Measurements from ENCODE around the gene SMG5. TPM values are rescaled to one million over a fixed set of nuclear protein-coding genes. Genes with fewer than 3 reads are reported as not detected.

Gene SMG5
- total RNA-seq, 1 donor from 2014 or later, result 45.9 TPM

GRCh38 chr1:156291226-156292061, 8.8 kb upstream of the SMG5 start:
- Histone ChIP-seq H3K79me2 (ENCODE audit: low read depth) (no peaks in the 10 kb centered on the region), H2AFZ (replicated peaks) (peak overlapping the region; percentile 77), H3K27me3 (no peaks in the 10 kb centered on the region), H3K4me2 (peak overlapping the region; percentile 76), H3K9me3 (ENCODE audit: low read depth) (no peaks in the 10 kb centered on the region), H3K4me3 (peak overlapping the region; percentile 47), H3K27ac (no peak overlapping the region), H3K36me3 (no peaks in the 10 kb centered on the region), H3K9ac (no peak overlapping the region), H4K20me1 (ENCODE audit: low read depth) (no peaks in the 10 kb centered on the region), H3F3A (ENCODE audit: low read depth) (peaks cover 11% of the 10 kb centered on the region), H3K4me1 (peaks cover 4% of the 10 kb centered on the region)
- H3K9me3 Mint-ChIP-seq, result no peaks in the 10 kb centered on the region
- no peaks in the 10 kb centered on the region for H3K27me3 Mint-ChIP-seq (ENCODE audit: insufficient read depth, low read depth)
- peaks cover 1% of the 10 kb centered on the region for H3K36me3 Mint-ChIP-seq
- peak; percentile 92 for DNase-seq (ENCODE audit: low spot score)
- H3K4me1 Mint-ChIP-seq, result peaks cover 8% of the 10 kb centered on the region
- TF ChIP-seq EZH2phosphoT487 (IDR thresholded peaks at IDR 0.05) (no peak), EZH2 (IDR thresholded peaks at IDR 0.05) (no peak), CTCF (IDR thresholded peaks at IDR 0.05) (no peak)
- peak overlapping the region; percentile 90 for H3K4me3 Mint-ChIP-seq
- H3K27ac Mint-ChIP-seq, result peak overlapping the region; percentile 95

GRCh38 chr1:156289857-156290256, 7.2 kb upstream of the SMG5 start:
- no peaks in the 10 kb centered on the region for H3K9me3 ChIP-seq (ENCODE audit: low read depth)
- H3K4me3 ChIP-seq, result no peak overlapping the region
- no peak overlapping the region for H3K4me2 ChIP-seq
- peaks cover 11% of the 10 kb centered on the region for H3F3A ChIP-seq (ENCODE audit: low read depth)
- H3K27me3 ChIP-seq, result no peaks in the 10 kb centered on the region
- no peaks in the 10 kb centered on the region for H3K79me2 ChIP-seq (ENCODE audit: low read depth)
- no peaks in the 10 kb centered on the region for H3K9me3 Mint-ChIP-seq
- no peak for DNase-seq (ENCODE audit: low spot score)
- no peak overlapping the region for H3K27ac ChIP-seq
- H3K27ac Mint-ChIP-seq, result no peak overlapping the region
- no peaks in the 10 kb centered on the region for H3K36me3 ChIP-seq
- H3K4me3 Mint-ChIP-seq, result no peak overlapping the region
- no peaks in the 10 kb centered on the region for H4K20me1 ChIP-seq (ENCODE audit: low read depth)
- TF ChIP-seq CTCF (IDR thresholded peaks at IDR 0.05) (no peak), EZH2phosphoT487 (IDR thresholded peaks at IDR 0.05) (no peak), EZH2 (IDR thresholded peaks at IDR 0.05) (no peak)
- no peak overlapping the region for H2AFZ ChIP-seq (replicated peaks)
- peaks cover 7% of the 10 kb centered on the region for H3K4me1 Mint-ChIP-seq
- peaks cover 1% of the 10 kb centered on the region for H3K36me3 Mint-ChIP-seq
- peaks cover 2% of the 10 kb centered on the region for H3K4me1 ChIP-seq
- H3K27me3 Mint-ChIP-seq (ENCODE audit: insufficient read depth, low read depth), result no peaks in the 10 kb centered on the region
- H3K9ac ChIP-seq, result no peak overlapping the region

- Mint-ChIP-seq H3K4me1 (peaks cover 19% of the 10 kb centered on the region), H3K27me3 (ENCODE audit: insufficient read depth, low read depth) (peaks cover 2% of the 10 kb centered on the region), H3K9me3 (no peaks in the 10 kb centered on the region), H3K4me3 (no peak overlapping the region), H3K36me3 (no peaks in the 10 kb centered on the region), H3K27ac (no peak overlapping the region)
- TF ChIP-seq EZH2phosphoT487 (IDR thresholded peaks at IDR 0.05), result no peak
- no peak for TF ChIP-seq EZH2 (IDR thresholded peaks at IDR 0.05)
- TF ChIP-seq CTCF (IDR thresholded peaks at IDR 0.05), result no peak
- no peak overlapping the region for H3K27ac ChIP-seq
- no peak overlapping the region for H3K9ac ChIP-seq
- no peak overlapping the region for H3K4me2 ChIP-seq
- no peaks in the 10 kb centered on the region for H3F3A ChIP-seq (ENCODE audit: low read depth)
- no peak for DNase-seq (ENCODE audit: low spot score)
- H3K79me2 ChIP-seq (ENCODE audit: low read depth), result peaks cover 19% of the 10 kb centered on the region
- no peaks in the 10 kb centered on the region for H3K27me3 ChIP-seq
- no peaks in the 10 kb centered on the region for H3K9me3 ChIP-seq (ENCODE audit: low read depth)
- no peak overlapping the region for H2AFZ ChIP-seq (replicated peaks)
- H3K36me3 ChIP-seq, result no peaks in the 10 kb centered on the region
- H3K4me3 ChIP-seq, result no peak overlapping the region
- peaks cover 10% of the 10 kb centered on the region for H4K20me1 ChIP-seq (ENCODE audit: low read depth)
- peaks cover 12% of the 10 kb centered on the region for H3K4me1 ChIP-seq
Observed at GRCh38 chr1:156286061-156286460, 3.4 kb upstream of the SMG5 start.

Measured in neural progenitor cell (in vitro differentiated cells).